ENCODE measurements around the gene TRABD2A. TPM values are rescaled to one million over a fixed set of nuclear protein-coding genes. Genes with fewer than 3 reads are reported as not detected.

Gene TRABD2A, protein sequence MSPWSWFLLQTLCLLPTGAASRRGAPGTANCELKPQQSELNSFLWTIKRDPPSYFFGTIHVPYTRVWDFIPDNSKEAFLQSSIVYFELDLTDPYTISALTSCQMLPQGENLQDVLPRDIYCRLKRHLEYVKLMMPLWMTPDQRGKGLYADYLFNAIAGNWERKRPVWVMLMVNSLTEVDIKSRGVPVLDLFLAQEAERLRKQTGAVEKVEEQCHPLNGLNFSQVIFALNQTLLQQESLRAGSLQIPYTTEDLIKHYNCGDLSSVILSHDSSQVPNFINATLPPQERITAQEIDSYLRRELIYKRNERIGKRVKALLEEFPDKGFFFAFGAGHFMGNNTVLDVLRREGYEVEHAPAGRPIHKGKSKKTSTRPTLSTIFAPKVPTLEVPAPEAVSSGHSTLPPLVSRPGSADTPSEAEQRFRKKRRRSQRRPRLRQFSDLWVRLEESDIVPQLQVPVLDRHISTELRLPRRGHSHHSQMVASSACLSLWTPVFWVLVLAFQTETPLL
- total RNA-seq, result 1 to 10 TPM; 1.7 to 2.4 TPM

DNA sequence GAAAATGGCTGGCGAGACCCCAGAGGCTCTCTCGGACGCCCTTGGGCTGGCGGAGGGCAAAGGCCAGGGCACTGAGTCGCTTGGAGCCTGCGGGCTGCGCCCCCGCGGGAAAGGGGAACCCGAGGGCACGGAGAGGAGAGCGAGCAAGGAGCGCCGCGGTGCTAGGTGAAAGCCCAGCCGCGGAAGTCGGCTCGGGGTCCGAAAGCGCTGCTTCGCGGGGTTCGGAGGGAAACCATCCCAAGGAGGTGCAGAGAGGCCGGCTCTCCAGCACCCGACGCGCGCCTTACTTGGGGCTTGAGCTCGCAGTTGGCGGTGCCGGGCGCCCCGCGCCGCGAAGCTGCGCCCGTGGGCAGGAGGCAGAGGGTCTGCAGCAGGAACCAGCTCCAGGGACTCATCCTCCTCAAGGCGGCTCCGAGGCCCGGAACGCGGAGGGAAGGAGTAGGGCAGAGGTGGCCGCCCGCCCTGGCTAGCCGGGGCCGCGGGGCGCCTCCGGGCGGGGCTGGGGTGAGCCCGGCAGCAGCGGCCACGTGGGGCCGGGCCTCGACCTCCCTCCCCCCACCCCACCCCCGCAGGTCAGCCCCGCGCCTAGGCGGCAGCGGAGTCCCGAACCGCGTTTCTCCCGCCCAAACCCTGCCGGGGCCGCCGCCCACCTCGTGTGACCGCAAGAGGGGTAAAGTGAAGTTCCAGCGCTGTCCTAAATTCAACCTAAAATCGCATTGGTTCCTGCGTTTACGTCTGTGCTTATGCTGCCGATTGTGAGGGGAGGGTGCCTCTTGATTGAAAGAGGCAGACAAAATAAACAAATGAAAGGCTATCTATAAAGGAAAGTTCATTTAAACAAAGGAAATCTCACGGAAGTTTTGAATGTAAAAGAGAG, at the start of gene TRABD2A:
TSS of gene TRABD2A (minus strand) at position 440 of the 877 bp plus-strand sequence. CDS start at position 395, 45 bp downstream.

DNA sequence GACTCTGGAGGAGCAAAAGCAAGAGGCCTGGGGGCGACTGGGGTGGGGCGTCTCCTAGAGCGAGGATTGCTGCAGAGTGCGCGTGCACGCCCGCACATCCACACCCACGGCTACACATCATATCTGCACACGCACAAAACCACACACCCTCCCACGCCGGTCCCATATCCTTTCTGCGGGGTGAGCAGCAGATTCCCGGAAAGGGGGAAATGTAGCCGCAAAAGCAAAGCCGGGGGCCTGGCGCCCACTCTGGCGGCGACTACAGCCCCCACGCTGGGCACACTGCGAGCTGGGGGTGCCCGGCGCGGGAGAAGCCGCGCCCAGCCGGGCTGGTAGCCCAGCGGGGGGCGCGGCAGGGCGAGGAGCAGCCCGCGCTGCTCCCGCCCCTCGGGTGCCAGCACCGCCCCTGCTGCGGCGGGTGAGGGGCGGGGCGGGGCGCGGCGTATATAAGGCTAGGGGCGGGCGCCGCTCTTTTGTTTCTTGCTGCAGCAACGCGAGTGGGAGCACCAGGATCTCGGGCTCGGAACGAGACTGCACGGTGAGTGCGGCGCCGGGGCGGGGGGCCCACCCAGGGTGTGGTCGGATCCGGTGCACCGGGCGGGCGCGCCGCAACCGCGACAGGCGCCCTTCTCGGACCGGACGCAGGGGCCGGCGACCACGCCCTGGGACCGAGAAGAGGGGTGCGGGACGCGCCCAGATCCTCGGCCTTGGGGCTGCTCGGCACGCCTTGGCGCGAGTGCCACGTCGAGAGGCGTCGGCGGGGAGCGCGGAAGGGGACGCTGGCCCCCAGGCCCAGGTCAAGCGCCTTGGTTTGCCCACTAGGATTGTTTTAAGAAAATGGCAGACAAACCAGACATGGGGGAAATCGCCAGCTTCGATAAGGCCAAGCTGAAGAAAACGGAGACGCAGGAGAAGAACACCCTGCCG, 24.6 kb upstream of the TRABD2A start, which contains the start of gene TMSB10:
TSS of gene TMSB10 (plus strand) at position 476 of the 927 bp plus-strand sequence.

Other genes starting within 250 kb of the TRABD2A start
- 1,000 to 10,000 TPM; 2,625 to 3,019 TPM for gene TMSB10, start 24.6 kb upstream of the TRABD2A start, total RNA-seq
- gene KCMF1, start 90.1 kb upstream of the TRABD2A start, total RNA-seq, result 10 to 100 TPM; 43.7 to 58.3 TPM